HG03095 (cell line): Measurements from ENCODE around the gene RGP1.

Source experiments
- ATAC-seq: cut with Tn5 transposase; IDR thresholded peaks from one replicate; pipeline ENCODE4 v1.9.1; 2021; ENCODE audit warnings: moderate library complexity; ENCODE audit not compliant: unreplicated experiment

RGP1 gene

GRCh38 chr9:35798658-35799374 lies 49.7 kb downstream of the RGP1 start:
- no peak for ATAC-seq

GRCh38 chr9:35800530-35800929 lies 51.4 kb downstream of the RGP1 start:
- ATAC-seq: no peak

- ATAC-seq: no peak
Observed at GRCh38 chr9:35801328-35802128, 52.4 kb downstream of the RGP1 start.

DNA sequence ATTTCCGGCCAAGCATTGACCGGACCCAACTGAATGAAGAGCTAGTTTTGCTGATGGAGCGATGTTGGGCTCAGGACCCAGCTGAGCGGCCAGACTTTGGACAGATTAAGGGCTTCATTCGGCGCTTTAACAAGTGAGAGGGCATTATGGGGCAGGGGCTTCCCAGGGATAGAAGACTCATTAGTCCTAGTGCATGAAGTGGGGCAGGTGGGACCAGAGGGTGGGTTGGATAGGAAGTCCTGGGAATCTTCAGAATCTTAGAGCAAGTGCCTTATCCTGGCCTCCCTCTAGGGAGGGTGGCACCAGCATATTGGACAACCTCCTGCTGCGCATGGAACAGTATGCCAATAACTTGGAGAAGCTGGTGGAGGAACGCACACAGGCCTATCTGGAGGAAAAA lies 57.0 kb downstream of the RGP1 start:
- ATAC-seq: no peak
